Erythroblast (primary cell): ENCODE measurements around the gene CPXM1.

ENCODE experiments used
- DNase-seq, 2 experiments: peaks; one replicate each; lab custom pipeline; 2025; lab: John Stamatoyannopoulos, UW
- GATA1 ChIP-seq: IDR thresholded peaks from 2 replicates; pipeline ENCODE4 v1.6.1; 2011; ENCODE audit warnings: low read depth, mild to moderate bottlenecking, control low read depth, low read length, moderate library complexity
- POLR2A ChIP-seq: IDR thresholded peaks from 2 replicates; pipeline ENCODE4 v1.6.1; 2011; ENCODE audit warnings: mild to moderate bottlenecking, low read length

The CPXM1 gene

DNA sequence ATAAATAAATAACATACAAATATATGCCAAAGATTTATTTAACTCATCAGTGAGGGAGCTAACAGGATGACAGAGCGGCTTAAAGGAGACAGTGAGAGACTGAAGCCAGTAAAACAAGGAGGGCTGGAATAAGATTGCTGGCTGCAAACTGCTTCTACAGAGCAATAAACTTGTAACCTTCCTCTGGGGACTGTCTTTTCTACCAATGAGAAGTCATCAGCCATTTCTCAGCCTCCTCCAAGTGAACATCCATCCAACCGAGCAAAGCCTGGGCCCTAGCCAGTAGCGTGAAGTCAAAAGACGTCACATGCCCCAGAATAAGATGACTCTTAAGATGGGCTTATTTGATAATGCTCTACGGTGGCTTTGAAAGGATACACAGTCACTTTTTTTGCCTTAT lies 42.5 kb downstream of the CPXM1 start:
- TF ChIP-seq GATA1 = no peak
- TF ChIP-seq POLR2A = no peak
- no peak for DNase-seq

DNA sequence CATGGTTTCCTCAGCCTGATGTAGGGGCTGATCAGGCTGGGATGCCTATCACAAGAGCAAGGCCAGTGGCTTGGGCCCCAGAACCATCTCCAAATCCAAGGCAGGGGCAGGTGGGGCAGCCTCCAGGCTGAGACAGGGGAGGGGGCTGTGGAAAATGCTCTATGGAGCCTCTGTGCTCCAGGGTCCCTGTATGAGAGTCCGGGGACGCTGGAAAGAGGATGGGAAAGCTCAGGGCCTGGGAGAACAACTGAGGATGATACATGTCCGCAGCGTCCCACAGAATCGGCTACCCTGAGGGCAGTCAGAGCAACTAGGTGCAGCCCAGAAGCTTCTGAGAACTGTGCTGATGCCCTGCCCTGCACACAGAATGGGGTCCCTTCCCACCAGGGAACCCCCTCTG lies 43.4 kb downstream of the CPXM1 start:
- DNase-seq = no peak
- no peak for TF ChIP-seq POLR2A
- TF ChIP-seq GATA1 = no peak

DNA sequence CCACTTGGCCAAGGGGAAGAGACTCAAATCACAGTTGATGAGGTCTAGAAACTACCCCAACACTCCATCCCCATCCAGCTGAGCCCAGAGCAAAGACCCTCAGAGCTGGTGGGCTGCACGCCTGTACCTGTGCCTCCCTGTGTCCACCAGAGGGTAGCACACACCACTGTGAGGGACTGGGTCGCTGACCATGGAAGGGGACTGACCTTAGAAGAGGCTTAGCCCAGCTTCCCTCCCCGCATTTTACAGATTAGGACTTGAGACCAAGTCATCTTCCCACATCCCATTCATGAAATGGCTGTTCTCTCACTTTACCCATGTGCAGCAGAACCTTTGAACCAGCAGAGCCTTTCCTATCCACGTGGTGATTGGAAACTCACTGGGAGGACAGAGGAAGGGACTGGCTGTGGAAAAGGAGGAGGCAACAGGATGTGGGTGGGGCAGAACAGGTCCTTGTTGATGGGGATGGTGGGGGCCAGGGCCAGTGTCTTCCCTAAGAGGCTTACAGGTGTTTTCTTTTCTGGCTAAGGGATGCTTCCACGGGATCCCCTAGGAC lies 44.3 kb downstream of the CPXM1 start:
- DNase-seq = peak in 1 of 2 experiments; percentile 14
- TF ChIP-seq POLR2A (no peak), GATA1 (no peak)

DNA sequence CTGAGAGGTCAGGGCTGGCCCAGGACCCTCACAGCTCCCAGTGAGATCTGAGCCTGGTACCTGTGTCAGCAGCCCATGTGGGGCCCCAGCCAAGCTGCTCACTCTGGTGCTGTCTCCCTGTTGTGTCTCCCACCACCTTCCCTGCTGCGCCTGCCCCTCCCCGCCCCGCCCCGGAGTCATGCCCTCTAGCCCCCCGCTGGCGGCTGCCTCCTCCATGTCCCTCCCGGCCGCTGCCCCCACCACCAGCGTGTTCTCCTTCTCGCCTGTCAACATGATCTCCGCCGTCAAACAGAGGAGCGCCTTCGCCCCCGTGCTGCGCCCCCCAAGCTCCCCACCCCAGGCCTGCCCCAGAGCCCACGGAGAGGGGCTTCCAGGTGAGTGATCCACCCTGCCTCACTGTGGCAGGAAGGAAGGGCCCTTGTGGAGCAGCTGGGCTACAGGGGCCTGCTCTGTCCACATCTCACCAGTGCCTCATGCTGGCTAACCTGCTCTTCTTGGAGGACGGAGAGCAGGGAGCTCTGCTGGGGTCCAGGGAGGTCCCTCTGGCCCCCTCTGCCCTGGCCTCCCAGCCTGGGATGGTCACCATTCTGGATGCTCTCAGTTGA lies 44.9 kb downstream of the CPXM1 start:
- TF ChIP-seq GATA1 (no peak), POLR2A (no peak)
- no peak for DNase-seq

DNA sequence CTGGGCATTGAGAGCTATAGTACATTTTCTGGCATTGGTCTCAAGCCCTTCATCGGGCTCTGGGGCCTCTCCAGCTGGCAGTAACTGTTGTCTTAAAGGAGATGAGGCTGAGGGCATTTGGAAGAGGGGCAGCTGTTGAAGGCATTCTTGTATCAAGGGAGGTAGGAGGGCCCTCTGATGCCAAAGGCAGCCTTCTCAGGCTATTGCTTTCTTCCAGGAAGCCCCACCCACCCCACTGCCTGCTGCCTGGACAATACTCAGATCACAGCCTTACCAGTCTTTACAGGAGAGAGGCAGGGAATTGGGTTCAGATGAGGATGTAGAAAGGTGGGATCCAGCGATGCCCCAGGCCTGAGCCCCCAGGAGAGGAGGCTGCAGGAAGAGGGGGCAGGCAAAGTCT lies 46.0 kb downstream of the CPXM1 start:
- no peak for DNase-seq
- TF ChIP-seq GATA1 = no peak
- TF ChIP-seq POLR2A = no peak

DNA sequence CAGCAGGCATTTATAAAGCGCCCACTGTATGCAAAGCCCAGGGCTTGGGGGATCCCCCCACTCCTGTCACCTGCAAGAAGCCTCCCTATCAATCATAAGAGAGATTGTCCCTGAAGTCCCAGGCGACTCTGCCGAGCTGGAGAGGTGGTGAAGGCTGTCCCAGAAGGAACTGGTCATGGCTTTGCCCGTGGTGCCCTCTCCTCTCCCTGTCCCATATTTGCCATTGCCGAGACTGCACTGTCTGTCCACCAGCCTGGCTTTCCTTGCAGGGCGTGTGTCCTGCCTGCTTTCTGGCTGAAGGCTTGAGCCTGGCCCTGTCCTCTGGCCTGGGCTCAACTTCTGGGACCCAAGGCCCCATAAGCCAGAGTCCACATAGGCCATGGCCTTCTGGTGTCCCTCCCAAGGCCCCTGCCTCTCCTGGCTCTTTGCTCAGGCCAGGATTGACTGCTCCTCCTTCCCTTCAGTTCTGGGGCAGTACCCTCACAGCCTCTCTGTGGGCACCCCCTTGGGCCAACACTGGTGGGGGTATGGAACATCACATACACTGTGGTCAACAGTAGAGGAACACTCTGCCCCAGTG lies 46.9 kb downstream of the CPXM1 start:
- TF ChIP-seq POLR2A (no peak), GATA1 (no peak)
- DNase-seq = no peak

DNA sequence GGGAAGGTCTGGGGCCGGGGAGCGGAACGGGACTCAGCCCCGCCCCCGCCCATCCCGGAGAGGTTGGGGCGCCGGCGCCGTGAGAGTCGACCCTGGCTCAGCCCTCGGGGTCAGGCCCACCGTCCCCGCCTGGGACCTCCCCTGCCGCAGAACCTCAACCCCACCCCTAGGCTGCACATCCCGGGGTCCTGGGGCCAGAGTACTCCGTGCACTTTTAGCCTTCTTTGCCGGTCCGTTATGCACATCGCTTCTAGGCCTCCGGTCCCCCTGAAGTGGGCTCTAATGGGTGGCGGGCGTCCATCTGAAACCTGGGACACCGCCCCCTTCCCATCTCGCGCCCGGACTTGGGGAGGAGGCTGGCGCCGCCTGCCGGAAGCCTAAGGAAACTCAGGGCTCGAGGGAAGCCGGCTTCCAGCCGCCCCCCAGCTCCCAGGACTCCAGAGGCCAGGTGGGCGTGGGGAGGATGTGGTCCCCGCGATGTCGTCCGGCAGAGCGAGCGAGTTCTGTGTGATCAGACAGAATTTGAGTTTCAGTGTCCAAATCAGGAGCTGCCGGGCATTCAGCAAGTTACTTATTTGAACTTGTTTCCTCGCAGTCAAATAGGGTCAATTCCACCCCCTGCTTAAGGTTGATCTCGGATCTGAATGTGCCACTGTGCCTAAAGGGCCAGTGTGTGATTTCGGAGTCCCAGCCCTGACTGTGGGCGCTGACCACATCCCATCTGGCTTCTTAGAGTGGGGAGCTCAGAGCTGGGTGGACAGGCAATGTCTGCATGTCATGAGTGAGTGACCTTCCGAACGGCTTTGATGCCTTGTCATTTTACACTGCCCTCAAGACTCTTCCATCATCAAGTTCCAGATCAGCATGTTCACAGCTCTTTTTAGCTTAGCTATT lies 47.6 kb downstream of the CPXM1 start:
- DNase-seq = peak; percentile 44 to 58
- TF ChIP-seq POLR2A = no peak
- no peak for TF ChIP-seq GATA1

DNA sequence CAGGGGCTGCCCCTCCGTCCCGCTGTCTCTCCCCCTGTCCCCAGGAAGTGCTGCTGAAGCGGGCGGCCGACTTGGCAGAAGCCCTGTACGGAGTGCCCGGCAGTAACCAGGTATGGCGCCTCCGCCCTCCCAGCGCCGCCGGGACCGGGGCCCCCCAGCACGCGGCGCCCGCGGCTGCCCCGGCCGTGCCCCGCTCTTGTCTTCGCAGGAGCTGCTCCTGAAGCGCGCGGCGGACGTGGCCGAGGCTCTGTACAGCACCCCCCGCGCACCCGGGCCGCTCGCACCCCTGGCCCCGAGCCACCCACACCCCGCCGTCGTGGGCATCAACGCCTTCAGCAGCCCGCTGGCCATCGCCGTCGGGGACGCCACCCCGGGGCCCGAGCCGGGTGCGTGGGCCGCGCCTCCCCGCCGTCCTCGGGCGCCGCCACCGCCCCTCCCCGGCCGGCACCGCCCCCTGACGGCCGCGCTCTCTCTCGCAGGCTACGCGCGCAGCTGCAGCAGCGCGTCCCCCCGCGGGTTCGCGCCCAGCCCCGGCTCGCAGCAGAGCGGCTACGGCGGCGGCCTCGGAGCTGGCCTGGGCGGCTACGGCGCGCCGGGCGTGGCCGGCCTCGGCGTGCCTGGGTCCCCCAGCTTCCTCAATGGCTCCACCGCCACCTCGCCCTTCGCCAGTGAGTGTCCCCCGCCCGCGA lies 48.4 kb downstream of the CPXM1 start:
- TF ChIP-seq POLR2A (no peak), GATA1 (no peak)
- DNase-seq = peak; percentile 30 to 35

DNA sequence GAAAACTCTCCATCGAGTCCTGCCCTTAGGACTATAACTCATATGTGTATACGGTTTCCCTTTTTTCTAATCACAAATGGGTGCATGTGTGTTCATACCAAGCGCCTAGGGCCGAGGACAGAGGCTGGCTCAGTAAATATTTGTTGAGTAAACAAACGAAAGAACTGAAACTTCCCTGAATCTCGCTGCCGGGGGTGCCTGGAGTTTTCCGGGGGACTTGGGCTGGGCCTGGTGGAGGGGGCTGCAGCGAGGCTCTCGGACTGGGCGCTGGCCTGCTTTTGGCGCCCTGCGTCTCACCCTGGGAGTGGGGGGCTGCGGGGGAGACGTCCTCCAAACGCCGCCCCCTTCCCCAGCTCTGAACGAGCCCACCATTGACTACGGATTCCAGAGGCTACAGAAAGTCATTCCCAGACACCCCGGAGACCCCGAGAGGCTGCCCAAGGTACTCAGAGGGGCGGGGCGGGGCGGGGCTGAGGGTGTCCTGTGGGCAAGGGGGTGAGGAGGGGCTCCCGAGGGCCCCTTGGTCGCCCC lies 49.0 kb downstream of the CPXM1 start:
- DNase-seq = no peak
- TF ChIP-seq GATA1 = no peak
- TF ChIP-seq POLR2A = no peak

DNA sequence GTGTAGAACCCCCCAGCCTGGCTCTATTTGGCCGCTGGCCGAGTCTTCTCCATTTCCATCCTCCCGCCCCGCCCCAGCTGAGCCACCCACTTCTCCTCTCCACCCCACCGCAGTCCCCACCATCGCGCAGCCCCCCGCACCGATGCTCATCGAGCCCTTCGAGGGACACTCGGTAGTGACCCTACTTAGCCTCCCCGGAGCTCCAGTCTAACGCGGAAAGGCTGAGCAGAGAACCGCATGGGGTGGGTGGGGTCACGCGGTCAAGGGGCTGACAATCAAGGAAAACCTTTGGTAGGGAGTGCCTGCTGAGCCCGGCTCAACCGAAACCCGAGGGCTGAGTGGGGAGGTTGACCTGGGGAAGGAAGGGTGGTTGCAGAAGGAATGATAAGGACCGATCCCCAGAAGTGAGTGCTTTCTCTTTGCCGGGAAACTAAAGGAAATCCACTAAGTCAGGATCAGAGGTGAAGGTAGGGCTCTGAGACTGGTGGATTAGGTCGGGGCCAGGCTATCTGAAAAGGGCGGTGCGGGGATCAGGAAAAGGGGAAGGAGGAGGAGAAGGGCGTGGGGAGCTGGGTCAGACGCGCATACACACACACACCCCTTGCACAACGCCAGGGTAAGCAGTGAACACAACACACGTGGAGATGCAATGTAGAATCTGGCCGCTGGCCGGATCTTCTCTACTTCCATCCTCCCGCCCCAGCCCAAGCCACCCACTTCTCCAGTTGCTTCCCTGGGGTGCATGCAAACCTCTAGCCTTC lies 49.8 kb downstream of the CPXM1 start:
- DNase-seq = peak in 1 of 2 experiments; percentile 10

DNA sequence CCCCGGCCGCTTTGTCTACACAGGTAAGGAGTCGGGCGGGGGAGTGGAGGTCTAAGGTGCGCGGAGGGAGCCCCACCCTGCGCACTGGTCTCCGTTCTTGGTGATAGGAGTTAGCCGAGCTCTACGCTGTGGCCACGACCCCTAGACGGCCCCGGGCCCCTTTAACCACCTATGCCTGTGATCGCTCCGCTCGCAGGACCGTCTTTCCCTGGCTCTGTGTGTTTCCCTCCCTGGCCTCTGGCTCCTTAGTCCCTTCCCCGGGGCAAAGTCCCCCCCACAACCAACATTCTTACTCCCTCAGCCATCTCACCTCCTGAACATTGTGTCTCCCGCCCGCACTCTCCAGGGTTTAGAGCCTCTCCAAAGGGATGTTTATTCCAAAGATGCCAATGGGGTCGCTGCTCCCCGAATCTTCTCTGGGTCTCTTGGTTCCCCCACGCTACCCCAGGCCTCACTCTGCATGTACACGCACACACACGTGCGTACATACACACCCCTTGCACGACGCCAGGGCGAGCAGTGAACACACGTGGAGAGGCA lies 50.4 kb downstream of the CPXM1 start:
- TF ChIP-seq POLR2A (no peak), GATA1 (no peak)
- DNase-seq = no peak

More for the DNA sequence above, 49.8 kb downstream of the CPXM1 start:
- TF ChIP-seq POLR2A (no peak), GATA1 (no peak)

DNA sequence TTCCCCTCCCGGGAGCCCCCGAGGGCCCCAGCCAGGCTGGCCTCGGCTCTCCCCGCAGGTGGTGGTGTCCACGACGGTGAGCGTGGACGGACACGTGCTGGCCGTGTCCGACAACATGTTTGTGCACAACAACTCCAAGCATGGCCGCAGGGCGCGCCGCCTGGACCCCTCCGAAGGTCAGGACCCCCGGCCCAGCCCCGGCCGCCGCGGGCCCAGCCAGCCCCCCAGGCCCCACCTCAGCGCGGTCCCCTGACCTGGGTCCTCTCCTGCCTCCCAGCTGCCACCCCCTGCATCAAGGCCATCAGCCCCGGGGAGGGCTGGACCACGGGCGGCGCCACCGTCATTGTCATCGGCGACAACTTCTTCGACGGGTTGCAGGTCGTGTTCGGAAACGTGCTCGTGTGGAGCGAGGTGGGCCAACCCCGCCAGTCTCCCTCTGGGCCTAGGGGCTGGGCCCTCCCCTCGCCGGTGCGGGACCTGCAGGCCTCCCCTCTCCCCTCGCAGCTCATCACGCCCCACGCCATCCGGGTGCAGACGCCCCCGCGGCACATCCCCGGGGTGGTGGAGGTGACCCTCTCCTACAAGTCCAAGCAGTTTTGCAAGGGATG lies 51.0 kb downstream of the CPXM1 start:
- TF ChIP-seq GATA1 = no peak
- TF ChIP-seq POLR2A = no peak
- DNase-seq = no peak
